Ishikawa (cell line): ENCODE data around the gene HIC1.

Source experiments
- CEBPB ChIP-seq: IDR thresholded peaks from 2 replicates; pipeline ENCODE4 v1.6.1; 2012
- FOXM1 ChIP-seq: IDR thresholded peaks from 2 replicates; pipeline ENCODE4 v1.6.1; 2012; ENCODE audit warnings: low read depth, borderline replicate concordance
- NFIC ChIP-seq: IDR thresholded peaks from 2 replicates; pipeline ENCODE4 v1.6.1; 2012
- YY1 ChIP-seq: IDR thresholded peaks from 2 replicates; pipeline ENCODE4 v1.6.1; 2012; ENCODE audit warnings: low read depth
- TF ChIP-seq, protein P1 (sequence below): IDR thresholded peaks from 2 replicates; pipeline ENCODE4 v1.6.1; 2012
- TF ChIP-seq, protein P2 (sequence below): IDR thresholded peaks from 2 replicates; pipeline ENCODE4 v1.6.1; 2012; ENCODE audit warnings: low read depth, mild to moderate bottlenecking

DNA sequence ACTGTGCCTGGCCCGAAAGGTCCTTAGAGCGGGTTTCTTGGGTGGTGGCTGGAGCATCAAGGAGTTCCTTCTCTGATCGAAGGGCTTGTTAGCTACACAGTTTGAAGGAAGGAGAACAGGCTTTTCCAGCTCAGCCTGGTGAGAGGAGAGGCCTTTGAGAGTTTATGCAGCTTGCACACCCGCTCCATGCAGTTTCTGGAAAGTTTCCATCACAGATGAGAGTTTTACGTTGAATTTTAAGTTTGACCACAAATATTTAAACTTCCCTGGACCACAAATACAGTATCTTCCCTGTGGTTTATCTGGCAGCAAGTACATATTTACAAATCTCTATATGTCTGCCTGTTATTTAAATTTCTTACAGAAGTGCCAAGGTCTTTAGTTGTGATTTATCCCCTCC lies 56.8 kb downstream of the HIC1 start:
- TF ChIP-seq, protein P1, sequence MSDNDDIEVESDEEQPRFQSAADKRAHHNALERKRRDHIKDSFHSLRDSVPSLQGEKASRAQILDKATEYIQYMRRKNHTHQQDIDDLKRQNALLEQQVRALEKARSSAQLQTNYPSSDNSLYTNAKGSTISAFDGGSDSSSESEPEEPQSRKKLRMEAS, result no peak
- TF ChIP-seq FOXM1 (no peak), CEBPB (no peak), YY1 (no peak), NFIC (no peak)
- TF ChIP-seq, protein P2, sequence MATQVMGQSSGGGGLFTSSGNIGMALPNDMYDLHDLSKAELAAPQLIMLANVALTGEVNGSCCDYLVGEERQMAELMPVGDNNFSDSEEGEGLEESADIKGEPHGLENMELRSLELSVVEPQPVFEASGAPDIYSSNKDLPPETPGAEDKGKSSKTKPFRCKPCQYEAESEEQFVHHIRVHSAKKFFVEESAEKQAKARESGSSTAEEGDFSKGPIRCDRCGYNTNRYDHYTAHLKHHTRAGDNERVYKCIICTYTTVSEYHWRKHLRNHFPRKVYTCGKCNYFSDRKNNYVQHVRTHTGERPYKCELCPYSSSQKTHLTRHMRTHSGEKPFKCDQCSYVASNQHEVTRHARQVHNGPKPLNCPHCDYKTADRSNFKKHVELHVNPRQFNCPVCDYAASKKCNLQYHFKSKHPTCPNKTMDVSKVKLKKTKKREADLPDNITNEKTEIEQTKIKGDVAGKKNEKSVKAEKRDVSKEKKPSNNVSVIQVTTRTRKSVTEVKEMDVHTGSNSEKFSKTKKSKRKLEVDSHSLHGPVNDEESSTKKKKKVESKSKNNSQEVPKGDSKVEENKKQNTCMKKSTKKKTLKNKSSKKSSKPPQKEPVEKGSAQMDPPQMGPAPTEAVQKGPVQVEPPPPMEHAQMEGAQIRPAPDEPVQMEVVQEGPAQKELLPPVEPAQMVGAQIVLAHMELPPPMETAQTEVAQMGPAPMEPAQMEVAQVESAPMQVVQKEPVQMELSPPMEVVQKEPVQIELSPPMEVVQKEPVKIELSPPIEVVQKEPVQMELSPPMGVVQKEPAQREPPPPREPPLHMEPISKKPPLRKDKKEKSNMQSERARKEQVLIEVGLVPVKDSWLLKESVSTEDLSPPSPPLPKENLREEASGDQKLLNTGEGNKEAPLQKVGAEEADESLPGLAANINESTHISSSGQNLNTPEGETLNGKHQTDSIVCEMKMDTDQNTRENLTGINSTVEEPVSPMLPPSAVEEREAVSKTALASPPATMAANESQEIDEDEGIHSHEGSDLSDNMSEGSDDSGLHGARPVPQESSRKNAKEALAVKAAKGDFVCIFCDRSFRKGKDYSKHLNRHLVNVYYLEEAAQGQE, result no peak
